Endothelial cell of umbilical vein (primary cell): Measurements from ENCODE around the gene ZNF580. TPM values are rescaled to one million over a fixed set of nuclear protein-coding genes. Genes with fewer than 3 reads are reported as not detected.

Experiments
- BruUV-seq: library from RNA; stranded (reverse); fragments of 400-500 nt; replicated peaks from 2 replicates; lab custom pipeline; 2021; lab: Mats Ljungman, UMichigan
- CTCF ChIA-PET: fragments of 300-600, 350-600 bp; sonication (Branson Sonifier 250); formaldehyde crosslinking; loops from one replicate; lab custom pipeline; 2021; ENCODE audit warnings: antibody characterized with exemption, inconsistent platforms; lab: Charles Lee
- POLR2A ChIA-PET: fragments of 300-600, 350-600 bp; sonication (Branson Sonifier 250); formaldehyde crosslinking; loops from one replicate; lab custom pipeline; 2021; ENCODE audit warnings: antibody characterized with exemption, inconsistent platforms; lab: Charles Lee
- DNase-seq: peaks from one replicate; pipeline ENCODE4 v3.0.0-alpha.2; 2011; ENCODE audit warnings: low read depth, low spot score
- FAIRE-seq: peaks from 2 replicates; lab custom pipeline; 2011; peaks lifted over from hg19 to GRCh38; lab: Jason Lieb, UNC
- H2AFZ ChIP-seq: 2 replicates; pipeline ENCODE4 v1.6.0; 2012; ENCODE audit warnings: low read depth, low read length, control low read depth, inconsistent platforms
- H3K27ac ChIP-seq: 2 replicates; pipeline ENCODE4 v1.5.1; 2011; ENCODE audit warnings: low read depth, mild to moderate bottlenecking, control low read depth, low read length, moderate library complexity; ENCODE audit not compliant: insufficient read depth
- H3K27me3 ChIP-seq, 2 experiments: 2 replicates each; pipeline versions ENCODE4 v1.6.0 to v1.6.1; 2011; ENCODE audit warnings: low read length in 2 of 2, mixed read lengths in 1 of 2; ENCODE audit not compliant: control insufficient read depth in 2 of 2, insufficient read depth in 2 of 2
- H3K36me3 ChIP-seq, 2 experiments: 2 replicates in 1 of 2; 3 replicates in 1 of 2; pipeline ENCODE4 v1.5.1; 2011; ENCODE audit warnings: low read length in 2 of 2, mild to moderate bottlenecking in 1 of 2, moderate library complexity in 1 of 2; ENCODE audit not compliant: control insufficient read depth in 2 of 2, insufficient read depth in 2 of 2; ENCODE audit errors: extremely low read depth in 1 of 2
- H3K4me1 ChIP-seq: 3 replicates; pipeline ENCODE4 v1.5.1; 2011; ENCODE audit warnings: mild to moderate bottlenecking, low read length; ENCODE audit not compliant: control insufficient read depth, insufficient read depth; ENCODE audit errors: extremely low read depth
- H3K4me2 ChIP-seq: 2 replicates; pipeline ENCODE4 v1.6.1; 2011; ENCODE audit warnings: low read length, control low read depth, mixed read lengths; ENCODE audit not compliant: insufficient read depth
- H3K4me3 ChIP-seq, 3 experiments: fragments of 200-600 bp in 1 of 3; sonication (generic), shearing (Covaris generic) in 1 of 3; replicated peaks in 1 of 3; 2 replicates each; pipeline ENCODE4 v1.5.1; 2011 to 2016; ENCODE audit warnings: control low read depth in 3 of 3, low read length in 3 of 3, mild to moderate bottlenecking in 2 of 3, inconsistent platforms in 1 of 3, low read depth in 1 of 3, moderate library complexity in 1 of 3; ENCODE audit not compliant: insufficient read depth in 1 of 3
- H3K79me2 ChIP-seq: 2 replicates; pipeline ENCODE4 v1.6.0; 2012; ENCODE audit warnings: low read length, inconsistent platforms; ENCODE audit not compliant: control insufficient read depth, insufficient read depth
- H3K9ac ChIP-seq: replicated peaks from 2 replicates; pipeline ENCODE3; 2011; ENCODE audit warnings: low read length, control low read depth; ENCODE audit not compliant: insufficient read depth; ENCODE audit errors: extremely low read depth
- H3K9me1 ChIP-seq: replicated peaks from 3 replicates; pipeline ENCODE4 v1.6.0; 2011; ENCODE audit warnings: mild to moderate bottlenecking, low read length; ENCODE audit not compliant: control insufficient read depth, insufficient read depth; ENCODE audit errors: extremely low read depth
- H3K9me3 ChIP-seq: replicated peaks from 2 replicates; pipeline ENCODE4 v1.5.1; 2012; ENCODE audit warnings: low read length, inconsistent platforms; ENCODE audit not compliant: control insufficient read depth, insufficient read depth
- H4K20me1 ChIP-seq: replicated peaks from 2 replicates; pipeline ENCODE3; 2011; ENCODE audit warnings: mild to moderate bottlenecking, low read length; ENCODE audit not compliant: control insufficient read depth, insufficient read depth; ENCODE audit errors: extremely low read depth
- EZH2 ChIP-seq: IDR thresholded peaks from 2 replicates; pipeline ENCODE4 v1.6.1; 2012; ENCODE audit warnings: borderline replicate concordance, low read depth, mild to moderate bottlenecking, moderate library complexity, low read length, inconsistent platforms; ENCODE audit not compliant: severe bottlenecking
- FOS ChIP-seq: IDR thresholded peaks from 2 replicates; pipeline ENCODE4 v1.6.1; 2011; ENCODE audit warnings: mild to moderate bottlenecking, low read length, moderate library complexity, borderline replicate concordance; ENCODE audit not compliant: insufficient read depth
- GATA2 ChIP-seq: IDR thresholded peaks from 2 replicates; pipeline ENCODE4 v1.7.0; 2011; ENCODE audit warnings: low read depth, mild to moderate bottlenecking, moderate library complexity, mixed read lengths, low read length; ENCODE audit not compliant: insufficient read length, insufficient read depth
- JUN ChIP-seq: IDR thresholded peaks from 2 replicates; pipeline ENCODE4 v1.6.1; 2011; ENCODE audit warnings: borderline replicate concordance, low read depth; ENCODE audit not compliant: insufficient read length, insufficient read depth
- MYC ChIP-seq: IDR thresholded peaks from one replicate; pipeline ENCODE4 v1.6.1; 2011; ENCODE audit warnings: mild to moderate bottlenecking, low read depth, low read length
- POLR2A ChIP-seq: IDR thresholded peaks from 2 replicates; pipeline ENCODE4 v1.6.1; 2012; ENCODE audit warnings: low read depth, mild to moderate bottlenecking, control low read depth, low read length
- POLR2AphosphoS5 ChIP-seq: IDR thresholded peaks from 2 replicates; pipeline ENCODE4 v1.6.1; 2012; ENCODE audit warnings: low read depth, mild to moderate bottlenecking, control low read depth, low read length, moderate library complexity; ENCODE audit not compliant: insufficient read depth
- dilution Hi-C: fragments of 300-500 bp; cut with MboI; formaldehyde crosslinking; loops from one replicate; pipeline ENCODE4 v1.15.0; 2019; ENCODE audit warnings: low sequenced_read_pairs; ENCODE audit not compliant: extremely low pct_ligation_motif_present
- intact Hi-C: fragments of 100-400 bp; cut with micrococcal nuclease; formaldehyde crosslinking; loops from one replicate; pipeline ENCODE4 v1.10.0; 2022
- polyA plus RNA-seq, 4 experiments: library from polyadenylated mRNA; depleted of rRNA in 3 of 4; stranded (reverse) in 3 of 4; unstranded in 1 of 4; fragments of >200 nt; gene quantifications; 2 replicates each; pipeline versions ENCODE4 v1.2.1 to v1.2.3, GENCODE V29; 2011 to 2012; ENCODE audit warnings: missing spikeins in 1 of 4
- total RNA-seq: library from RNA; stranded (reverse); gene quantifications from 2 replicates; pipeline ENCODE4 v1.2.3, GENCODE V29; 2021
- TF ChIP-seq, protein P1 (sequence below), 2 donors: IDR thresholded peaks; 1 replicate in 1 of 2; 2 replicates in 1 of 2; pipeline ENCODE4 v1.5.1; 2011; ENCODE audit warnings: low read length in 2 of 2, mild to moderate bottlenecking in 2 of 2, moderate library complexity in 2 of 2, control low read depth in 1 of 2, inconsistent platforms in 1 of 2, low read depth in 1 of 2; ENCODE audit not compliant: insufficient read depth in 1 of 2; ENCODE audit errors: extremely low read depth in 1 of 2
- TF ChIP-seq, protein P2 (sequence below): IDR thresholded peaks from 2 replicates; pipeline ENCODE4 v1.6.1; 2011; ENCODE audit not compliant: insufficient read depth, insufficient read length

The ZNF580 gene
- total and polyA plus RNA-seq, 2 donors (not counting 3 experiments of a cell fraction or from before 2014, with no cell fraction given), result 13.7 to 41.1 TPM

DNA sequence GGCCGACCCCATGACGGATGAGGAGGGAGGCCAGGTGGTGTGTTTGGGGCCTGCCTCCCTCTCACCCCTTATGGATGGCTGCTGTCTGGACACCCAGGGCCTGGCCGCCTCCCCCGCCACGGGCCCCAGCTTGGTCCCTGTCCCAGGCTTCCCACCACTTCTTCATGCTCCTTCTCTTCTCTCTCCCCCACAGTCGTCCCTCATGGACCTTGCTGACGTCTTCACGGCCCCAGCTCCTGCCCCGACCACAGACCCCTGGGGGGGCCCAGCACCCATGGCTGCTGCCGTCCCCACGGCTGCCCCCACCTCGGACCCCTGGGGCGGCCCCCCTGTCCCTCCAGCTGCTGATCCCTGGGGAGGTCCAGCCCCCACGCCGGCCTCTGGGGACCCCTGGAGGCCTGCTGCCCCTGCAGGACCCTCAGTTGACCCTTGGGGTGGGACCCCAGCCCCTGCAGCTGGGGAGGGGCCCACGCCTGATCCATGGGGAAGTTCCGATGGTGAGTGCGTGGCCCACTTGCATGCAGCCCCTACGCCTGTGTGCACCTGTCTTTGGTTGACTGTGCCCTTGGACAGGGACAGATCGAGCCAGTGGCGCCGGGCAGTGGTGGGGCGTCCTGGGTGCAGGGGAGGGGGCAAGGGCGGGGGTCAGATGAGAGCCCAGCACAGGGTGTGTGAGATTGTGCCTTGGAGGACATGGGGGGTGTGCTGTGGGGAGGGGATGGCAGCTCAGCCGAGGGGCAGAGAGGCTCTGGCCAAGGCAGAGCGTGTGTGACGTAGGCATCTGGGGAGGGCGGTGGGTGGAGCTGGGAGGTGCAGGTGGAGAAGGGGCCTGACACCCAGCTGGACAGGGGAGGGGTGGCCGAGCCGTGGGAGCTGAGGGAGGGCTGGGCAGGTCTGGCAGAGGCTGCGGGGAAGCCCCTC, 51.0 kb downstream of the ZNF580 start:
- ChIA-PET CTCF (interaction anchor here (0.6 kb wide), 1 partner anchor 754 kb away, joined by 4 read pairs; no protein-coding TSS in a partner anchor), POLR2A (no interaction called here)
- H3K9me1 ChIP-seq, result no peaks in the 10 kb centered on the region
- no peaks in the 10 kb centered on the region for H3K9me3 ChIP-seq
- FAIRE-seq (no peak), DNase-seq (no peak)
- H3K27ac ChIP-seq, result no peak overlapping the region
- no peaks in the 10 kb centered on the region for H4K20me1 ChIP-seq
- no peak overlapping the region for H2AFZ ChIP-seq
- H3K4me3 ChIP-seq, result no peak overlapping the region
- intact Hi-C loops, result no loop called here
- H3K4me1 ChIP-seq, result no peaks in the 10 kb centered on the region
- no peak for TF ChIP-seq MYC
- TF ChIP-seq, protein P1, sequence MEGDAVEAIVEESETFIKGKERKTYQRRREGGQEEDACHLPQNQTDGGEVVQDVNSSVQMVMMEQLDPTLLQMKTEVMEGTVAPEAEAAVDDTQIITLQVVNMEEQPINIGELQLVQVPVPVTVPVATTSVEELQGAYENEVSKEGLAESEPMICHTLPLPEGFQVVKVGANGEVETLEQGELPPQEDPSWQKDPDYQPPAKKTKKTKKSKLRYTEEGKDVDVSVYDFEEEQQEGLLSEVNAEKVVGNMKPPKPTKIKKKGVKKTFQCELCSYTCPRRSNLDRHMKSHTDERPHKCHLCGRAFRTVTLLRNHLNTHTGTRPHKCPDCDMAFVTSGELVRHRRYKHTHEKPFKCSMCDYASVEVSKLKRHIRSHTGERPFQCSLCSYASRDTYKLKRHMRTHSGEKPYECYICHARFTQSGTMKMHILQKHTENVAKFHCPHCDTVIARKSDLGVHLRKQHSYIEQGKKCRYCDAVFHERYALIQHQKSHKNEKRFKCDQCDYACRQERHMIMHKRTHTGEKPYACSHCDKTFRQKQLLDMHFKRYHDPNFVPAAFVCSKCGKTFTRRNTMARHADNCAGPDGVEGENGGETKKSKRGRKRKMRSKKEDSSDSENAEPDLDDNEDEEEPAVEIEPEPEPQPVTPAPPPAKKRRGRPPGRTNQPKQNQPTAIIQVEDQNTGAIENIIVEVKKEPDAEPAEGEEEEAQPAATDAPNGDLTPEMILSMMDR (IDR thresholded peaks at IDR 0.05; ENCODE audit: extremely low read depth in 1 of 2, insufficient read depth in 1 of 2, low read depth in 1 of 2, low read length in 2 of 2), result no peak
- TF ChIP-seq, protein P2, sequence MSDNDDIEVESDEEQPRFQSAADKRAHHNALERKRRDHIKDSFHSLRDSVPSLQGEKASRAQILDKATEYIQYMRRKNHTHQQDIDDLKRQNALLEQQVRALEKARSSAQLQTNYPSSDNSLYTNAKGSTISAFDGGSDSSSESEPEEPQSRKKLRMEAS, result no peak
- no peak for TF ChIP-seq POLR2A
- no peak for TF ChIP-seq GATA2
- TF ChIP-seq FOS, result no peak
- no peak for TF ChIP-seq JUN
- no peak for TF ChIP-seq POLR2AphosphoS5
- no peak for TF ChIP-seq EZH2
- no peaks in the 10 kb centered on the region for H3K27me3 ChIP-seq
- peaks cover 4% of the 10 kb centered on the region for H3K79me2 ChIP-seq
- H3K4me2 ChIP-seq, result no peak overlapping the region
- BruUV-seq, result no TSS peak
- dilution Hi-C loops, result no loop called here
- peaks cover 4 to 59% of the 10 kb centered on the region in 2 experiments for H3K36me3 ChIP-seq
- H3K9ac ChIP-seq, result no peak overlapping the region
